CD4-positive, alpha-beta T cell treated with Interleukin-1 beta for 1 hour (primary cell): Measurements from ENCODE around the gene CCR8.
A peak's percentile ranks its signal among the peaks of the same experiment; 100 is the strongest.
"Not testable (repeated sequence)": the region's sequence is repeated elsewhere in the genome, so short reads cannot be mapped to it uniquely, and the experiment has no call there.

Experiments used
- DNase-seq, 2 donors: peaks; one replicate each; pipeline ENCODE4 v3.0.0-alpha.2; 2020 to 2022

The CCR8 gene

GRCh38 chr3:39317571-39318169 is 11.8 kb upstream of the CCR8 start:
- no peak for DNase-seq

GRCh38 chr3:39318301-39318700 is 11.2 kb upstream of the CCR8 start:
- DNase-seq = no peak

- DNase-seq = no peak
These were observed 10.3 kb upstream of the CCR8 start for GRCh38 chr3:39319249-39319648.

GRCh38 chr3:39321574-39321983 is 7.9 kb upstream of the CCR8 start:
- not testable (repeated sequence) for DNase-seq

- not testable (repeated sequence) for DNase-seq
These were observed 7.2 kb upstream of the CCR8 start for GRCh38 chr3:39322209-39322715.

GRCh38 chr3:39322936-39323335 is 6.6 kb upstream of the CCR8 start:
- DNase-seq = no peak

GRCh38 chr3:39323494-39323893 is 6.0 kb upstream of the CCR8 start:
- no peak for DNase-seq

- no peak for DNase-seq
These were observed 4.3 kb upstream of the CCR8 start for GRCh38 chr3:39325236-39325635.

- no peak for DNase-seq
These were observed 2.3 kb upstream of the CCR8 start for GRCh38 chr3:39327053-39327745.

GRCh38 chr3:39327746-39328349 is 1.7 kb upstream of the CCR8 start:
- peak in 1 of 2 donors; percentile 52 for DNase-seq

GRCh38 chr3:39330824-39331223 is 1.3 kb downstream of the CCR8 start:
- no peak for DNase-seq

GRCh38 chr3:39332525-39332924 is 3.0 kb downstream of the CCR8 start:
- no peak for DNase-seq

GRCh38 chr3:39333607-39334006 is 4.1 kb downstream of the CCR8 start:
- DNase-seq = no peak

- DNase-seq = no peak
These were observed 4.7 kb downstream of the CCR8 start for GRCh38 chr3:39334205-39334604.

- no peak for DNase-seq
These were observed 8.7 kb downstream of the CCR8 start for GRCh38 chr3:39338201-39338600.

- DNase-seq = no peak
These were observed 9.6 kb downstream of the CCR8 start for GRCh38 chr3:39339086-39339485.

- DNase-seq = no peak
These were observed 13.7 kb downstream of the CCR8 start for GRCh38 chr3:39343076-39343717.

- DNase-seq = no peak
These were observed 14.3 kb downstream of the CCR8 start for GRCh38 chr3:39343760-39344159.

GRCh38 chr3:39344746-39345344 is 15.3 kb downstream of the CCR8 start:
- DNase-seq = no peak

GRCh38 chr3:39346785-39347585 is 17.5 kb downstream of the CCR8 start:
- DNase-seq = no peak

- no peak for DNase-seq
These were observed 18.0 kb downstream of the CCR8 start for GRCh38 chr3:39347586-39347876.

- DNase-seq = no peak
These were observed 19.6 kb downstream of the CCR8 start for GRCh38 chr3:39349080-39349479.

- DNase-seq = no peak
These were observed 21.2 kb downstream of the CCR8 start for GRCh38 chr3:39350714-39351113.
